ENCODE measurements around the gene ASMTL. TPM values are rescaled to one million over a fixed set of nuclear protein-coding genes. Genes with fewer than 3 reads are reported as not detected.
"Not testable (repeated sequence)": the region's sequence is repeated elsewhere in the genome, so short reads cannot be mapped to it uniquely, and the experiment has no call there.

The ASMTL gene
- total RNA-seq, 4 donors from 2014 or later: 3.4 to 20.3 (median 18.4) TPM

DNA sequence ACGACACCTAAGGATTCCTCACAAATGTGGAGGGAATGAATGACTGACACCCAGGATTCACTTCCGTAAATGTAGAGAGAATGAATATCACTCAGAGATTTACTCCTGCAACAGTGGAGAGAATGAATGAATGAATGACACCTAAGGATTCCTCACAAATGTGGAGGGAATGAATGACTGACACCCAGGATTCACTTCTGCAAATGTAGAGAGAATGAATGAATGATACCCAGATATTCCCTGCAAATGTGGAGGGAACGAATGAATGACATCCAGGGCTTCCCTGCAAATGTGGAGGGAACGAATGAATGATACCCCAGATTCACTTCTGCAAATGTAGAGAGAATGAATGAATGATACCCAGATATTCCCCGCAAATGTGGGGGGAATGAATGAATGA is 36.6 kb upstream of the ASMTL start:
- 76 to 85% methylated on average over 4 to 5 of the region's 5 CpGs for WGBS, 2 donors (ENCODE audit: low coverage in 1 of 2)
- H3K27me3 ChIP-seq; H3K4me3 ChIP-seq; H3K9me3 ChIP-seq; H3K36me3 ChIP-seq; H3K27ac ChIP-seq; DNase-seq; H3K4me1 ChIP-seq; intact Hi-C loops (cut with DNase I; ENCODE audit: low total_unique reads); in situ Hi-C loops (cut with MboI; ENCODE audit: low pct_ligation_motif_present in 1 of 4, low pct_unique_long_range_greater_than_20kb in 1 of 4, low sequenced_read_pairs in 3 of 4): not testable (repeated sequence)

DNA sequence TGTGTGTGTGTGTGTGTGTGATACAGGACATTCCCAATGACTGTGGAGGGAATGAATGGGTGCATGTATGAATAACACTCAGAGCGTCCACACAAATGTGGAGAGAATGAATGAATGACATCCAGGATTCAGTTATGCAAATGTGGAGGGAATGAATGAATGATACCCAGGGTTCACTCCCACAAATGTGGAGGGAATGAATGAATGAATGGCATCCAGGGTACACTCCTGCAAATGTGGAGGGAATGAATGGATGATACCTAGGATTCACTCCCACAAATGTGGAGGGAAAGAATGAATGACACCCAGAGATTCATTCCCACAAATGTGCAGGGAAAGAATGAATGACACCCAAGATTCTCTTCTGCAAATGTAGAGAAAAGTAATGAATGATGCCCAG is 36.0 kb upstream of the ASMTL start:
- no peaks in the 10 kb centered on the region for H3K27me3 ChIP-seq

DNA sequence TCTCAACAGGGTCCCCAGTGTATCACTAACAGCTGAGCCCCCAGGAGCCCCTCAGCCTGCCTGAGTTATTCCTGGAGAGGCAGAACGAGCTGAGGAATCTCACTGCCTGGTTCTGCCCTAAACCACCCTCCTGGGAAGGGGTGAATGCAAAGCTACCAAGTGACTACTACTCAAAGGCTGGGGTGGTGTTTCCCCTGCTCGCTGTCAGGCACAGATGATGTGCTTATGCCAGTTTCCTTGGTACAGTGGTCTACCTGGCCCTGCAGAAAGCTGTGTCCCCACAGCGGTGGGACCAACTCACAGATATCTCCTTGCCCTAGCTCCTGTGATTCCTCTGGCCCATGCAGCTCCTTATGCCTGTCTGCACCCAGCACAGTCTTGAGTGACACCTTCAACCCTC is 35.4 kb upstream of the ASMTL start:
- Histone ChIP-seq H3K4me3 (no peak overlapping the region), H3K36me3 (no peaks in the 10 kb centered on the region), H3K4me1 (no peaks in the 10 kb centered on the region), H3K27ac (no peak overlapping the region), H3K27me3 (no peaks in the 10 kb centered on the region), H3K9me3 (no peaks in the 10 kb centered on the region)
- WGBS, 2 donors (ENCODE audit: low coverage in 1 of 2): 82% methylated on average over 3 of the region's 3 CpGs; no CpG with 5 or more reads in 1 of the 2 donors
- in situ Hi-C loops (cut with MboI; ENCODE audit: low pct_ligation_motif_present in 1 of 4, low pct_unique_long_range_greater_than_20kb in 1 of 4, low sequenced_read_pairs in 3 of 4): no loop called here
- intact Hi-C loops (cut with DNase I; ENCODE audit: low total_unique reads): no loop called here
- TF ChIP-seq POLR2A (IDR thresholded peaks at IDR 0.05) (no peak), POLR2AphosphoS5 (IDR thresholded peaks at IDR 0.05) (no peak), EP300 (IDR thresholded peaks at IDR 0.05; ENCODE audit: low read depth) (no peak)
- TF ChIP-seq, protein P1, sequence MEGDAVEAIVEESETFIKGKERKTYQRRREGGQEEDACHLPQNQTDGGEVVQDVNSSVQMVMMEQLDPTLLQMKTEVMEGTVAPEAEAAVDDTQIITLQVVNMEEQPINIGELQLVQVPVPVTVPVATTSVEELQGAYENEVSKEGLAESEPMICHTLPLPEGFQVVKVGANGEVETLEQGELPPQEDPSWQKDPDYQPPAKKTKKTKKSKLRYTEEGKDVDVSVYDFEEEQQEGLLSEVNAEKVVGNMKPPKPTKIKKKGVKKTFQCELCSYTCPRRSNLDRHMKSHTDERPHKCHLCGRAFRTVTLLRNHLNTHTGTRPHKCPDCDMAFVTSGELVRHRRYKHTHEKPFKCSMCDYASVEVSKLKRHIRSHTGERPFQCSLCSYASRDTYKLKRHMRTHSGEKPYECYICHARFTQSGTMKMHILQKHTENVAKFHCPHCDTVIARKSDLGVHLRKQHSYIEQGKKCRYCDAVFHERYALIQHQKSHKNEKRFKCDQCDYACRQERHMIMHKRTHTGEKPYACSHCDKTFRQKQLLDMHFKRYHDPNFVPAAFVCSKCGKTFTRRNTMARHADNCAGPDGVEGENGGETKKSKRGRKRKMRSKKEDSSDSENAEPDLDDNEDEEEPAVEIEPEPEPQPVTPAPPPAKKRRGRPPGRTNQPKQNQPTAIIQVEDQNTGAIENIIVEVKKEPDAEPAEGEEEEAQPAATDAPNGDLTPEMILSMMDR (IDR thresholded peaks at IDR 0.05): no peak
- DNase-seq: no peak

More for the DNA sequence above, 36.0 kb upstream of the ASMTL start:
- DNase-seq: no peak
- H3K27ac ChIP-seq: no peak overlapping the region
- intact Hi-C loops (cut with DNase I; ENCODE audit: low total_unique reads) (no loop called here), in situ Hi-C loops (cut with MboI; ENCODE audit: low pct_ligation_motif_present in 1 of 4, low pct_unique_long_range_greater_than_20kb in 1 of 4, low sequenced_read_pairs in 3 of 4) (no loop called here)
- TF ChIP-seq POLR2AphosphoS5 (IDR thresholded peaks at IDR 0.05) (no peak), POLR2A (IDR thresholded peaks at IDR 0.05) (no peak)
- TF ChIP-seq, protein P1 (IDR thresholded peaks at IDR 0.05): no peak
- H3K36me3 ChIP-seq: no peaks in the 10 kb centered on the region
- H3K9me3 ChIP-seq: no peaks in the 10 kb centered on the region
- WGBS, 2 donors (ENCODE audit: low coverage in 1 of 2): 89% methylated on average over 1 of the region's 1 CpG; no CpG with 5 or more reads in 1 of the 2 donors
- no peak overlapping the region for H3K4me3 ChIP-seq
- peaks cover 0 to 2% (median 0%) of the 10 kb centered on the region in 4 donors for H3K4me1 ChIP-seq

DNA sequence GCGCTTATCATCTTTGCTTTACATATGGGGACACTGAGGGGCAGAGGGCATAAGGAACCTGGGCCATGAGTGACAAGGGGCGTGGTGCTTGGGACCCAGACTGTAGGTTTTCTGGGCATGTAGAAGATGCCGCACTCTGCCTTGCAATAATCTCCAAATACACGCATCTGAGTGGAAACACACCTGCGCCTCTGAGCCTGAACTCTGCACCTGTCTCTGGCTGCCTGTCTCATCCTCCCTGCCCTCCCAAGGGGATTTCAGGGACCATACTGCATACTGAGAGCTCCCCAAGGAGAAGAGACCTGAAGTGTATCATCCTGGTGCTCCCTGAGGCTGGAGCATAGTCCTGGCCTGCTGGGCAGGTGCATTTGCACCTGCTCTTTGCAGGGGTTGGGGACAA is 34.7 kb upstream of the ASMTL start:
- no peaks in the 10 kb centered on the region for H3K9me3 ChIP-seq
- H3K4me3 ChIP-seq: no peak overlapping the region
- TF ChIP-seq POLR2A (IDR thresholded peaks at IDR 0.05): no peak
- TF ChIP-seq EP300 (IDR thresholded peaks at IDR 0.05; ENCODE audit: low read depth): no peak
- TF ChIP-seq, protein P1 (IDR thresholded peaks at IDR 0.05): no peak
- TF ChIP-seq POLR2AphosphoS5 (IDR thresholded peaks at IDR 0.05): no peak
- H3K27me3 ChIP-seq: no peaks in the 10 kb centered on the region
- in situ Hi-C loops (cut with MboI; ENCODE audit: low pct_ligation_motif_present in 1 of 4, low pct_unique_long_range_greater_than_20kb in 1 of 4, low sequenced_read_pairs in 3 of 4): no loop called here
- WGBS, 2 donors (ENCODE audit: low coverage in 1 of 2): 82 to 92% methylated on average over 2 to 5 of the region's 5 CpGs
- intact Hi-C loops (cut with DNase I; ENCODE audit: low total_unique reads): no loop called here
- H3K36me3 ChIP-seq: no peaks in the 10 kb centered on the region
- DNase-seq: no peak
- no peaks in the 10 kb centered on the region for H3K4me1 ChIP-seq
- H3K27ac ChIP-seq: no peak overlapping the region

DNA sequence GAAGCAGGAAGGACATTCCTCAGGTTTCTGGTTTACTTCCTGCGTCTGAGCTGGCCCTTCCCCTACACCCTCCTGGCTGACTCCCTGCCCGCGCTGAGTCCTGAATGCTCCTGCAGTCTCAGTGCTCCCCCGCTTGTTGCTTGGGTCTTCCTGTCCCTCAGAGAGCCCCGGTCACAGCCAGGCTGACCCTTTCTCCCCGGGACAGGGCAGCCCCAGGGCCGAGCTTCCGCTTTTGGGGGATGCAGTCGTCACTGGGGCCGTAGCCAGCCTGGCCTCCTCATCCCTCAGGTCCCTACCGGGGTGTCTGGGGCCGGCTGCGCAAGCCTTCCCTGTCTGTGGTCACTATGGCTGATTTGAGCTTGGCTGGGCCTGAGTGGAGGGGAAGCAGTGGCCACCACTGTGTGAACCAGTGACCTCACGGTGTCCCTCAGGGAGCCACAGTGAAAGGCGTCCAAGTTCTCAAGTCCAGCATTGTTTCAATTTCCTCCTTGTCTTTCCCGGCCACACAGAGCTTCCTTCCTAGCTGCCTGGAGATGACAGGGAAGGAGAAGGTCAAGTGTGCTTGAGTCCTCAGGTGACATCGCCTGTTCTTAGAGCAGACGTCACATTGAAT is 34.1 kb upstream of the ASMTL start:
- intact Hi-C loops (cut with DNase I; ENCODE audit: low total_unique reads): no loop called here

More for the DNA sequence above, 34.1 kb upstream of the ASMTL start:
- no peak for TF ChIP-seq EP300 (IDR thresholded peaks at IDR 0.05; ENCODE audit: low read depth)
- no peak for TF ChIP-seq POLR2A (IDR thresholded peaks at IDR 0.05)
- TF ChIP-seq, protein P1 (IDR thresholded peaks at IDR 0.05): no peak
- no peak for TF ChIP-seq POLR2AphosphoS5 (IDR thresholded peaks at IDR 0.05)
- no peaks in the 10 kb centered on the region for H3K27me3 ChIP-seq
- in situ Hi-C loops (cut with MboI; ENCODE audit: low pct_ligation_motif_present in 1 of 4, low pct_unique_long_range_greater_than_20kb in 1 of 4, low sequenced_read_pairs in 3 of 4): no loop called here
- H3K4me3 ChIP-seq: no peak overlapping the region
- no peaks in the 10 kb centered on the region for H3K36me3 ChIP-seq
- WGBS, 2 donors (ENCODE audit: low coverage in 1 of 2): 80 to 82% methylated on average over 1 to 18 of the region's 18 CpGs
- DNase-seq: no peak
- no peaks in the 10 kb centered on the region for H3K9me3 ChIP-seq
- no peak overlapping the region for H3K27ac ChIP-seq
- H3K4me1 ChIP-seq: peaks cover 0 to 3% (median 0%) of the 10 kb centered on the region in 4 donors
